ENCODE data around the gene SIL1.

Gene SIL1

DNA sequence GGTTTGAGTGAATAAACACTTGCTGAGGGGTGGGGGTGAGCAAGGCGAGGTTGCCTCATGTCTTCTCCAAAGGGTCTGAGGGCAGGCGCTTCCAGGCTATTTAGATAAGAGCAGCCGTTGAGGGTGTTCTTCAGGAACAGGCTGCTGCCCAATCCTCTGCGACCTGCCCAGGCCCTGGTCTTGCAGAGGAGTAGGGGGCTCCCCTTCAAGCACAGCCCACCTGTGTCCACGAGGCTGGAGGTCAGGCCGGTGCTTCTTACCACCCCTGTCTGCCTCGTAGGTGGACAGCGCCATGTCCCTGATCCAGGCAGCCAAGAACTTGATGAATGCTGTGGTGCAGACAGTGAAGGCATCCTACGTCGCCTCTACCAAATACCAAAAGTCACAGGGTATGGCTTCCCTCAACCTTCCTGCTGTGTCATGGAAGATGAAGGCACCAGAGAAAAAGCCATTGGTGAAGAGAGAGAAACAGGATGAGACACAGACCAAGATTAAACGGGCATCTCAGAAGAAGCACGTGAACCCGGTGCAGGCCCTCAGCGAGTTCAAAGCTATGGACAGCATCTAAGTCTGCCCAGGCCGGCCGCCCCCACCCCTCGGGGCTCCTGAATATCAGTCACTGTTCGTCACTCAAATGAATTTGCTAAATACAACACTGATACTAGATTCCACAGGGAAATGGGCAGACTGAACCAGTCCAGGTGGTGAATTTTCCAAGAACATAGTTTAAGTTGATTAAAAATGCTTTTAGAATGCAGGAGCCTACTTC, 264.5 kb downstream of the SIL1 start:
- DNase-seq (ENCODE audit: low spot score) = no peak
- TF ChIP-seq CTCF (IDR thresholded peaks at IDR 0.05; ENCODE audit: borderline replicate concordance, control extremely low read depth, extremely low read depth, insufficient read depth, missing control alignments) = no peak
- in situ Hi-C loops (cut with MboI; ENCODE audit: low sequenced_read_pairs, unreplicated experiment) = no loop called here

DNA sequence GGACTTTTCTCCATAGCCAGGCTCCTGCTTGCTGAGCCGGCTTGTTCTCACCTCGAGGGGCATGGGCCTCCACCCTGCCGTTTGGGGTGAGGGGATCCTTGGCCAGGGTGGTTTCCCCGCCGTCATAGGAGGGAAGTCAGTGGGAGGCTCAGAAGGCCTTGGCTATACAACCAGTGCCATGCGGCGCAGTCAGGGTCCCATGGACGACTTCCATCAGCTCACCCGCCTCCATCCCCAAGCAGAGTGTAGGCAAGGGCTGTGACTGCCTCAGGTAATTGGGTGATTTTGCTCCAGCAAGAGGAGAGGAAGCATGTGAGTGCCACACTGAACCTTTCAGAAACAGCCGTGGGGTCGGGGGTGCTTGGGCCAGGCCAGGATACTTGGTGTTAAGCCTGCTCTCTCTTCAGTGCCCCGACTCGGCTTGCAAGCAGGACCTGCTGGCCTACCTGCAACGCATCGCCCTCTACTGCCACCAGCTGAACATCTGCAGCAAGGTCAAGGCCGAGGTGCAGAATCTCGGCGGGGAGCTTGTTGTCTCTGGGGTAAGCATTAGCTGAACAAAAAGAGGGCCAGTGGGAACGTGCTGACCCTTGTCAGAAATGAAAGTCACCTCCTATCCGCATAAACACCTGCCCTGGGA, 265.9 kb downstream of the SIL1 start:
- peak; percentile 26 for DNase-seq (ENCODE audit: low spot score)
- TF ChIP-seq CTCF (IDR thresholded peaks at IDR 0.05; ENCODE audit: borderline replicate concordance, control extremely low read depth, extremely low read depth, insufficient read depth, missing control alignments) = peak; percentile 7
- in situ Hi-C loops (cut with MboI; ENCODE audit: low sequenced_read_pairs, unreplicated experiment) = no loop called here

GRCh38 chr5:138930371-138931097, 267.6 kb downstream of the SIL1 start:
- no peak for TF ChIP-seq CTCF (IDR thresholded peaks at IDR 0.05; ENCODE audit: borderline replicate concordance, control extremely low read depth, extremely low read depth, insufficient read depth, missing control alignments)
- in situ Hi-C loops (cut with MboI; ENCODE audit: low sequenced_read_pairs, unreplicated experiment) = no loop called here
- no peak for DNase-seq (ENCODE audit: low spot score)

DNA sequence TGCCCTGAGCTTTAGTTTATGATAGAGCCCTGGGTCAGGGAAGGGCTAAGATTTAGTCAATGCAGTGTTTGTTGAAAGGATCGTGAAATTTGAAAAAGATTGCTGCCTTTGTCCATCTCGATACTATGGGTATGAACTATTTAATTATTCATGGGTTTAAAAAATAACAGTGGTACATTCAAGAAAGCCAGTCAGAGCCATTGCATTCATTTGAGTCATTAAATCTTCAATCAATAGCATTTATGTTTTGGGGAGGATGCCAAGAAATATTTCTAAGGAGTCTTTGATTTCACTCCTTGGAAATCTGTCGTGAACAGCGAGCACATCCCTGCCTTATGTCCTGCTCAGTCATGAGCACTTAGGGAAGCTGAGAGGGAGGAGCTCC, 268.6 kb downstream of the SIL1 start:
- no peak for TF ChIP-seq CTCF (IDR thresholded peaks at IDR 0.05; ENCODE audit: borderline replicate concordance, control extremely low read depth, extremely low read depth, insufficient read depth, missing control alignments)
- DNase-seq (ENCODE audit: low spot score) = no peak
- in situ Hi-C loops (cut with MboI; ENCODE audit: low sequenced_read_pairs, unreplicated experiment) = no loop called here

DNA sequence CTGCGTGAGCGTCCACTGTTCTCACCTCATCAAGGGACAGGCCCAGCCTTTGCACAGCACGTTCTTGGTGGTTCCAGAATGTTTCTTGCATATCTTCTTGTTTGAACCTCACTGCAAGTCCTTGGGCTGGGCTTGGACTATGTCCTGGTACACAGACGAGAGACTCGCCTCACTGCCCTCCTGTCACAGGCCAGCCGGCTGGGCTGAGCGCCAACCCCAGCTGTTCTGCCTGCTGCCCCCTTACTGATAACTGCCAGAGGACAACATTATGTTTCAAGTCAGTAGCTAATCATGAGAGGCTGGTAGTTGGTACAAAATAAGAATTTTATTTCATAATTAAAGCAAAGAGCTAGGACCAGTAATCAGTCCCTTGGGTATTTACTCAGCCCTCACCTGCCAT, 270.2 kb downstream of the SIL1 start:
- in situ Hi-C loops (cut with MboI; ENCODE audit: low sequenced_read_pairs, unreplicated experiment) = no loop called here

More for the DNA sequence above, 270.2 kb downstream of the SIL1 start:
- TF ChIP-seq CTCF (IDR thresholded peaks at IDR 0.05; ENCODE audit: borderline replicate concordance, control extremely low read depth, extremely low read depth, insufficient read depth, missing control alignments) = no peak
- DNase-seq (ENCODE audit: low spot score) = no peak
